GM12875 (cell line): ENCODE results near the gene FAM168A.

ENCODE experiments used
- H3K4me3 ChIP-seq: one replicate; pipeline ENCODE4 v1.5.1; 2011; ENCODE audit warnings: low read depth, low read length, control low read depth
- TF ChIP-seq, protein P1 (sequence below): IDR thresholded peaks from 2 replicates; pipeline ENCODE4 v1.5.1; 2011; ENCODE audit warnings: low read depth, mild to moderate bottlenecking, control low read depth, inconsistent platforms, low read length, moderate library complexity, borderline replicate concordance; ENCODE audit not compliant: insufficient read depth

The FAM168A gene

DNA sequence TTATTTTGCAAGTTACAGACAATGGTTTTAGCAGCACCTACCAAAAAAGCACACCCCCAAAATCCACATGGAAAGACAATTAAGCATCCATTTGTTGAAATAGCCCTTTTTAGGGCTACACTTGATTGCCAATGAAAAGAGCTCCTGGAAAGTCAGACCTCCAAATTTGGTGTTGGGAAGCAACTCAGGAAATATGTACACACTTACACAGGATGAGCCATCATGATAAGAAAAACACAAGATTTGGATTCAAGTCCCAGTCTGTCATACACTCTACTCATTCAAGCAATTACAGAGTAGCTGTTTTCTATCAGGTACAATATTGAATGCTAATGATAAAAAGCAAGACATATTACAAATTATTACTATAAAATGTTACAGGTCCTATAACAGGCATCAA lies 31.5 kb downstream of the FAM168A start:
- no peak overlapping the region for H3K4me3 ChIP-seq
- TF ChIP-seq, protein P1, sequence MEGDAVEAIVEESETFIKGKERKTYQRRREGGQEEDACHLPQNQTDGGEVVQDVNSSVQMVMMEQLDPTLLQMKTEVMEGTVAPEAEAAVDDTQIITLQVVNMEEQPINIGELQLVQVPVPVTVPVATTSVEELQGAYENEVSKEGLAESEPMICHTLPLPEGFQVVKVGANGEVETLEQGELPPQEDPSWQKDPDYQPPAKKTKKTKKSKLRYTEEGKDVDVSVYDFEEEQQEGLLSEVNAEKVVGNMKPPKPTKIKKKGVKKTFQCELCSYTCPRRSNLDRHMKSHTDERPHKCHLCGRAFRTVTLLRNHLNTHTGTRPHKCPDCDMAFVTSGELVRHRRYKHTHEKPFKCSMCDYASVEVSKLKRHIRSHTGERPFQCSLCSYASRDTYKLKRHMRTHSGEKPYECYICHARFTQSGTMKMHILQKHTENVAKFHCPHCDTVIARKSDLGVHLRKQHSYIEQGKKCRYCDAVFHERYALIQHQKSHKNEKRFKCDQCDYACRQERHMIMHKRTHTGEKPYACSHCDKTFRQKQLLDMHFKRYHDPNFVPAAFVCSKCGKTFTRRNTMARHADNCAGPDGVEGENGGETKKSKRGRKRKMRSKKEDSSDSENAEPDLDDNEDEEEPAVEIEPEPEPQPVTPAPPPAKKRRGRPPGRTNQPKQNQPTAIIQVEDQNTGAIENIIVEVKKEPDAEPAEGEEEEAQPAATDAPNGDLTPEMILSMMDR: no peak

DNA sequence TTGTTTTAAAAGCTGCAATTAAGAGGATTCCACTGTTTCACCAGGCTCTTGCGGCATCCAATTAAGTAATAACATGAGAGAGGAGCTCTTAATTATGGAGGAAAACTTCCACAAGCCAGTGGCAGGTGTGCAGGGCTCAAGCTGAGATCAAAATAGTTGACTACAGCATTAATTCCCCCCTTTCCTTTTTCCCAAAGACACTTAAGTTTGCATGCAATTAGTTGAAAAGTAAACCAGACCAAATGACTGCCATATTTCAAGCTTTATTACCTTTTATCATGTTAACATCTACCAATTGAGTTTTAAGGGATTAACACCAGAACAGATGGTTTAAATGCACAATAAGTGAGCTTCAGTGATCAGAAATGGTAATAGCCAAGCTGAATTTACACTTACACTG lies 32.1 kb downstream of the FAM168A start:
- no peak overlapping the region for H3K4me3 ChIP-seq
- TF ChIP-seq, protein P1: no peak

DNA sequence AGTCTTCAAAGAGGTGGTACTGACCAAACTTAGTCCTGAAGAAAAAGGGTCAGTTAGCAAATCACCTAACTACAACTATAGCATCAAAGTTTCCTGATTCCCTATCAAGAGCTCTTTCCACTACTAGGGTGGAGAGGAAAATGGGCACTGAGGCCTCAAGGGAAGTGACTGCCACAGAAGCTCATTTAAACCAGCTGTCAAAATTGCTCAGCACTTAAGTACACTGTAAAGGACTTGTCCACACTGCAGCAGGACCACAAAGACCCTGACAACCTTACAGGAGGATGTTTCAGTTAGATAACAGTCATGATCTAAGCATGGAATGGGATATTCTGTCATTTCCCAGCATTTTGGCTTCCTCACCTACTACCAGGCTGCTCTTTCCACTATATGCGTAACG lies 33.0 kb downstream of the FAM168A start:
- no peak overlapping the region for H3K4me3 ChIP-seq
- TF ChIP-seq, protein P1: no peak

DNA sequence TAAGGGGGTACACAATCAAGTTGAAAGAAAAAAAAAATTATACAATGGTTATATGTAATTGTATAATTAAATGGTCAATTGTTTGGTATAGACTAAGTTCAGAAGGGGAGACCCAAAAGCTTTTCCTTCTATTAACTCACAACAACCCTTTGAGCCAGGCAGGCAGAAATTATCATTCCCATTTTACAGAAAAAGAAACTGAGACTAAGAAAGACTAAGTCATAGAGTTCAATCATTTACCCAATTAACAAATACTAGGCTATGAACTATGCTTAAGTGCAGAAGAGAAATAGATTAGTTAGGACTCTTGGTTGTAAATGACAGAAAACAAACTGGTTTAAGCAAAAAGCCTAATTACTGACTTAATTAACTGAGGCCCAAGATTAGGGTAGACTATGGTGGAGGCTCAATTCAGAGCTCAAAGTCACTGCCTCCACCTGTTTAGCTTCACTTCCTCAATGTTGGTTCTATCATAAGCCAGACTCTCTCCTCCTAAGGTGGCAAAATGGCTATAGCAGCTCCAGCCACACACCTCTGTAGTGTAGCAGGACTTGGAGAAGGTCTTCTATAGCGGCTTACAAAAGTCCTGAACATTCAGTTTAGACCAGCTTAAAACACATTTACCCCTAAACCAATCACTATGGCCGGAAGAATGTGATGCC lies 34.2 kb downstream of the FAM168A start:
- TF ChIP-seq, protein P1: no peak
- H3K4me3 ChIP-seq: no peak overlapping the region

DNA sequence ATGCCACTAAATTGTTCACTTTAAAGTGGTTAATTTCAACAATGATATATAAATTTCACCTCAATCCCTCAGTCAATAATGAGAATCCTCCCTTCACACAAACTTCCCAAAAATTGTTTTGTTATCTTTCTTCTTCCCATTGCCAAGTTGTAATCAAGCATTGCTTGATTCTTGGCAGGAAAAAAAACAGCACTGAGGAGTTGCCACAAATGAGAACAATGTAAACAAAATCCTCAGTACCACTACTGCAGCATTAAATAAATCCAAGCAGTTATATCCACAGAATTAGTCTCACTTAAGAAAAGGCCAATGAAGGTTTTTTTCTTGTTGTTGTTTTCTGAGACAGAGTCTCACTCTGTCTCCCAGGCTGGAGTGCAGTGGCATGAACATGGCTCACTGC lies 38.2 kb downstream of the FAM168A start:
- TF ChIP-seq, protein P1: no peak
- no peak overlapping the region for H3K4me3 ChIP-seq

DNA sequence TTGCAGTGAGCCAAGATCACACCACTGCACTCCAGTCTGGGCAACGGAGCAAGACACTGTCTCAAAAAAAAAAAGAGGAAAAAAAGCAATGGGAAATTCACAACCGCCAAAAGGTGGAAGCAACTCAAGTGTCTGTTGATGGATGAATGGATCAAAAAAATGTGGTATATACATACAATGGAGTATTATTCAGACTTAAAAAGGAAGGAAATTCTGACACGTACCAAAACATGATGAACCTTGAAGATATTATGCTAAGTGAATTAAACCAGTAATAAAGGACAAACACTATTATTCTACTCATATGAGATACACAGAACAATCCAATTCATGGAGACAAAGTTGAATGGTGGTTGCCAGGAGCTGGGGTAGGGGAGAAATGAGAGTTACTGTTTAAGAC lies 40.9 kb downstream of the FAM168A start:
- no peak overlapping the region for H3K4me3 ChIP-seq
- TF ChIP-seq, protein P1: no peak

DNA sequence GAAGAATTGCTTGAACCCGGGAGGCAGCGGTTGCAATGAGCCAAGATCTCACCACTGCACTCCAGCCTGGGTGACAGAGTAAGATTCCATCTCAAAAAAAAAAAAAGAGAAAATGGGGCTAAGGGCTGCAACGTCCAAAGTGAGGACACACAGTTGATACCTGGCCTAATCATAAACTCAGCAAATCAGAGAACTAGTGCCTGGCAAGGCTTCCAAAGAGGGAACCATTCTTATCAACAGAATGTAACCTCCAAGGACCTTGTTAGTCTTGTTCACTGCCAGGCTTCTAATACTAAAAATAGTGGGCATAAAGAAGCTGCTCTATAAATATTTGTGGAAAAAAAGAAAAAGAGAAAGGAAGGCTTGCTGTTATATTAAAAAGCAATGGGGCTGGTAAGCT lies 42.3 kb downstream of the FAM168A start:
- H3K4me3 ChIP-seq: no peak overlapping the region
- TF ChIP-seq, protein P1: no peak
